Erythroblast (primary cell): ENCODE results near the gene WNK4.

ENCODE experiments used
- GATA1 ChIP-seq: IDR thresholded peaks from 2 replicates; pipeline ENCODE4 v1.6.1; 2011; ENCODE audit warnings: low read depth, mild to moderate bottlenecking, control low read depth, low read length, moderate library complexity
- POLR2A ChIP-seq: IDR thresholded peaks from 2 replicates; pipeline ENCODE4 v1.6.1; 2011; ENCODE audit warnings: mild to moderate bottlenecking, low read length

- TF ChIP-seq POLR2A (no peak), GATA1 (no peak)
Observed at GRCh38 chr17:42744283-42744805, 36.1 kb upstream of the WNK4 start.
